ENCODE results near the gene C2orf68. TPM values are rescaled to one million over a fixed set of nuclear protein-coding genes. Genes with fewer than 3 reads are reported as not detected.
A peak's percentile ranks its signal among the peaks of the same experiment; 100 is the strongest.

The C2orf68 gene
- polyA plus RNA-seq, 3 donors = 24.2 to 32.9 (median 30.7) TPM

GRCh38 chr2:85585781-85586105, 26.1 kb downstream of the C2orf68 start:
- peaks cover 86 to 89% of the 10 kb centered on the region in 2 donors for H3K4me1 ChIP-seq (ENCODE audit: control insufficient read depth in 1 of 2, insufficient read depth in 2 of 2, low read length in 2 of 2)
- peak overlapping the region in 2 of 3 experiments; percentile 66 to 83 for H3K4me3 ChIP-seq (replicated peaks in 1 of 3; ENCODE audit: low read depth in 2 of 3, low read length in 3 of 3)
- peaks cover 67% of the 10 kb centered on the region for H3K79me2 ChIP-seq (ENCODE audit: insufficient read depth, low read length)
- peaks cover 10% of the 10 kb centered on the region for H4K20me1 ChIP-seq (ENCODE audit: insufficient read depth, low read length)
- peak overlapping the region; percentile 83 to 88 for H3K4me3 Mint-ChIP-seq
- peaks cover 88% of the 10 kb centered on the region for H3K4me1 Mint-ChIP-seq
- H3K27ac ChIP-seq (ENCODE audit: low read depth in 1 of 2, low read length in 2 of 2) = peak overlapping the region; percentile 33 to 86
- intact Hi-C loops (cut with micrococcal nuclease) = loop anchor here in 1 of 2 donors (5.0 kb wide), 1 partner anchor 117 kb away; no protein-coding TSS in a partner anchor
- H2AFZ ChIP-seq (ENCODE audit: insufficient read depth, low read depth, low read length, poor library complexity, severe bottlenecking) = no peak overlapping the region
- H3K9me3 ChIP-seq (replicated peaks in 1 of 2; ENCODE audit: control insufficient read depth in 1 of 2, insufficient read depth in 1 of 2, low read length in 2 of 2) = no peaks in the 10 kb centered on the region
- peak in 2 of 3 donors; percentile 35 to 47 for DNase-seq
- H3K27ac Mint-ChIP-seq = peak overlapping the region; percentile 73 to 92 (median 88)
- WGBS (ENCODE audit: insufficient coverage) = no CpG with 5 or more reads among the region's 1 CpG
- peak overlapping the region; percentile 96 for H3K4me2 ChIP-seq (replicated peaks; ENCODE audit: extremely low read depth, low read length, poor library complexity, severe bottlenecking)
- TF ChIP-seq CTCF (IDR thresholded peaks at IDR 0.05) = no peak
- no peaks in the 10 kb centered on the region for H3K9me3 Mint-ChIP-seq
- H3K9ac ChIP-seq (ENCODE audit: insufficient read depth, low read length, poor library complexity, severe bottlenecking) = peak overlapping the region; percentile 72
- peaks cover 22 to 30% of the 10 kb centered on the region in 2 donors for H3K36me3 Mint-ChIP-seq
- H3K36me3 ChIP-seq (replicated peaks in 1 of 2; ENCODE audit: control insufficient read depth in 1 of 2, insufficient read depth in 2 of 2, low read length in 2 of 2) = peaks cover 15 to 24% of the 10 kb centered on the region in 2 donors
- H3K27me3 ChIP-seq (ENCODE audit: control insufficient read depth in 2 of 2, insufficient read depth in 2 of 2, low read length in 2 of 2) = no peaks in the 10 kb centered on the region
- H3K27me3 Mint-ChIP-seq (ENCODE audit: low read depth in 3 of 3) = peaks cover 0 to 2% (median 0%) of the 10 kb centered on the region in 3 donors

GRCh38 chr2:85584857-85585780, 26.7 kb downstream of the C2orf68 start:
- Histone ChIP-seq H3K79me2 (ENCODE audit: insufficient read depth, low read length) (peaks cover 70% of the 10 kb centered on the region), H3K9ac (ENCODE audit: insufficient read depth, low read length, poor library complexity, severe bottlenecking) (peak overlapping the region; percentile 72), H4K20me1 (ENCODE audit: insufficient read depth, low read length) (peaks cover 14% of the 10 kb centered on the region), H3K4me1 (ENCODE audit: control insufficient read depth in 1 of 2, insufficient read depth in 2 of 2, low read length in 2 of 2) (peaks cover 84 to 89% of the 10 kb centered on the region in 2 donors), H3K4me2 (replicated peaks; ENCODE audit: extremely low read depth, low read length, poor library complexity, severe bottlenecking) (peak overlapping the region; percentile 96), H3K27ac (ENCODE audit: low read depth in 1 of 2, low read length in 2 of 2) (peak overlapping the region; percentile 33 to 86), H3K27me3 (ENCODE audit: control insufficient read depth in 2 of 2, insufficient read depth in 2 of 2, low read length in 2 of 2) (no peaks in the 10 kb centered on the region), H3K9me3 (replicated peaks in 1 of 2; ENCODE audit: control insufficient read depth in 1 of 2, insufficient read depth in 1 of 2, low read length in 2 of 2) (no peaks in the 10 kb centered on the region), H3K4me3 (replicated peaks in 1 of 3; ENCODE audit: low read depth in 2 of 3, low read length in 3 of 3) (peak overlapping the region; percentile 50 to 83 (median 66)), H3K36me3 (replicated peaks in 1 of 2; ENCODE audit: control insufficient read depth in 1 of 2, insufficient read depth in 2 of 2, low read length in 2 of 2) (peaks cover 15 to 24% of the 10 kb centered on the region in 2 donors), H2AFZ (ENCODE audit: insufficient read depth, low read depth, low read length, poor library complexity, severe bottlenecking) (peak overlapping the region; percentile 75)
- Mint-ChIP-seq H3K27me3 (ENCODE audit: low read depth in 3 of 3) (peaks cover 0 to 2% (median 0%) of the 10 kb centered on the region in 3 donors), H3K4me3 (peak overlapping the region; percentile 83 to 88), H3K9me3 (no peaks in the 10 kb centered on the region), H3K27ac (peak overlapping the region; percentile 71 to 92 (median 88)), H3K36me3 (peaks cover 26 to 34% of the 10 kb centered on the region in 2 donors), H3K4me1 (peaks cover 85% of the 10 kb centered on the region)
- peak in 2 of 3 donors; percentile 40 to 48 for DNase-seq
- intact Hi-C loops (cut with micrococcal nuclease) = loop anchor here in 1 of 2 donors (5.0 kb wide), 1 partner anchor 117 kb away; no protein-coding TSS in a partner anchor
- whole genome bisulfite sequencing (ENCODE audit: insufficient coverage) = 11% methylated on average over 5 of the region's 9 CpGs
- no peak for TF ChIP-seq CTCF (IDR thresholded peaks at IDR 0.05)

Data from CD14-positive monocyte (primary cell).